Type B pancreatic cell (in vitro differentiated cells): ENCODE results near the gene FOXN4. TPM values are rescaled to one million over a fixed set of nuclear protein-coding genes. Genes with fewer than 3 reads are reported as not detected.

Experiments
- DNase-seq: peaks from one replicate; pipeline ENCODE4 v3.0.0; 2021; ENCODE audit warnings: mixed read lengths; ENCODE audit not compliant: unreplicated experiment; ENCODE audit errors: extremely low spot score
- H3K27ac Mint-ChIP-seq: 2 replicates; pipeline ENCODE4 v1.8.0; 2021; ENCODE audit warnings: mild to moderate bottlenecking, mixed read lengths
- H3K27me3 Mint-ChIP-seq: 2 replicates; pipeline ENCODE4 v1.8.0; 2021; ENCODE audit warnings: mixed read lengths
- H3K36me3 Mint-ChIP-seq: 2 replicates; pipeline ENCODE4 v1.8.0; 2021; ENCODE audit warnings: mixed read lengths
- H3K4me1 Mint-ChIP-seq: one replicate; pipeline ENCODE4 v1.8.0; 2021; ENCODE audit warnings: mixed read lengths; ENCODE audit not compliant: unreplicated experiment
- H3K4me3 Mint-ChIP-seq: 2 replicates; pipeline ENCODE4 v1.8.0; 2021; ENCODE audit warnings: mild to moderate bottlenecking, mixed read lengths
- H3K9me3 Mint-ChIP-seq: 2 replicates; pipeline ENCODE4 v1.8.0; 2021; ENCODE audit warnings: mixed read lengths
- total RNA-seq: library from RNA; stranded (reverse); gene quantifications from 2 replicates; pipeline ENCODE4 v1.2.1, GENCODE V29; 2021; ENCODE audit warnings: low replicate concordance
- TF ChIP-seq, protein P1 (sequence below): fragments of 200-600 bp; sonication (generic); conservative IDR thresholded peaks from 2 replicates; pipeline ENCODE4 v1.5.0; 2021; ENCODE audit warnings: antibody characterized with exemption, mild to moderate bottlenecking

Gene FOXN4
- total RNA-seq, 1 donor from 2014 or later: 2.6 TPM

DNA sequence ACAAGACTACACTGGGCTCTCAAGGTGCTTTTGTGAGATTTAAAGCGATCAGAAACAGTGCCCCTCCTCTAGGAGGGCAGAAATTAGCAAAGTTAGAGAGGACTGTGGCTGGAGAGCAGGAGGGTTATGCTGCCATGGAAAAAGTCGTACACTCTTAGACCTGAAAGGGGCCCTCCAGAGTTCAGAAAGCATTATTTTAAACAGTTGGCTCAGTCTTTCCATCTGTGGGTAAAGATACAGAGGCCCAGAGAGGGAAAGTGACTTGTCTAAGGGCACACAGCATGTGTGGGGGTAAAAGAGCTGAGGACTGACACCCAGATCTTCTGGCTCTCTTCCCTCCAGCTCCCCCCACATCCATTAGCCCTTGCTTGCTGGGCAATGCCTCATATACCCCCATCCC is 47.1 kb downstream of the FOXN4 start:
- no peak overlapping the region for H3K27ac Mint-ChIP-seq
- TF ChIP-seq, protein P1, sequence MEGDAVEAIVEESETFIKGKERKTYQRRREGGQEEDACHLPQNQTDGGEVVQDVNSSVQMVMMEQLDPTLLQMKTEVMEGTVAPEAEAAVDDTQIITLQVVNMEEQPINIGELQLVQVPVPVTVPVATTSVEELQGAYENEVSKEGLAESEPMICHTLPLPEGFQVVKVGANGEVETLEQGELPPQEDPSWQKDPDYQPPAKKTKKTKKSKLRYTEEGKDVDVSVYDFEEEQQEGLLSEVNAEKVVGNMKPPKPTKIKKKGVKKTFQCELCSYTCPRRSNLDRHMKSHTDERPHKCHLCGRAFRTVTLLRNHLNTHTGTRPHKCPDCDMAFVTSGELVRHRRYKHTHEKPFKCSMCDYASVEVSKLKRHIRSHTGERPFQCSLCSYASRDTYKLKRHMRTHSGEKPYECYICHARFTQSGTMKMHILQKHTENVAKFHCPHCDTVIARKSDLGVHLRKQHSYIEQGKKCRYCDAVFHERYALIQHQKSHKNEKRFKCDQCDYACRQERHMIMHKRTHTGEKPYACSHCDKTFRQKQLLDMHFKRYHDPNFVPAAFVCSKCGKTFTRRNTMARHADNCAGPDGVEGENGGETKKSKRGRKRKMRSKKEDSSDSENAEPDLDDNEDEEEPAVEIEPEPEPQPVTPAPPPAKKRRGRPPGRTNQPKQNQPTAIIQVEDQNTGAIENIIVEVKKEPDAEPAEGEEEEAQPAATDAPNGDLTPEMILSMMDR: no peak
- no peak overlapping the region for H3K4me3 Mint-ChIP-seq
- no peaks in the 10 kb centered on the region for H3K27me3 Mint-ChIP-seq
- DNase-seq: no peak
- no peaks in the 10 kb centered on the region for H3K4me1 Mint-ChIP-seq
- H3K36me3 Mint-ChIP-seq: peaks cover 13% of the 10 kb centered on the region
- peaks cover 4% of the 10 kb centered on the region for H3K9me3 Mint-ChIP-seq

DNA sequence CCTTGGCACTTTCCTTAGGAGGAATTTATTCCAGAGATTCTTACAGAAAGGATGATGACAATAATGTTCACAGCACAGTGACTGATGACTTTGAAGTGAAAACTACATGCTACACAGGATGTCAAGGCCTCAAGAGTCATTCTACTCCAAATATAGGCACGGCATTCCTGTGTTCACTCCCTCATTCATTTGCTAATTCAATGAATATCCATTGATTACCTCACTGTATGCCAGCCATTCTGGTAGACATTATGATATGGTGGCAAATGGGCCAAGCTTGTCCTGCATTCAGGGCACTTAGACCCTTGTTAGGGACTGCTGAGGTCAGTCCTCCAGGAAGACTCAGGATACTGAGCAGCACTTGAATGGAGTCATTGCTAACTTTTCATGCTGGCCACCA is 48.0 kb downstream of the FOXN4 start:
- TF ChIP-seq, protein P1: no peak
- Mint-ChIP-seq H3K27me3 (no peaks in the 10 kb centered on the region), H3K27ac (no peak overlapping the region), H3K4me1 (no peaks in the 10 kb centered on the region), H3K4me3 (no peak overlapping the region), H3K9me3 (peaks cover 4% of the 10 kb centered on the region), H3K36me3 (peaks cover 13% of the 10 kb centered on the region)
- DNase-seq: no peak

DNA sequence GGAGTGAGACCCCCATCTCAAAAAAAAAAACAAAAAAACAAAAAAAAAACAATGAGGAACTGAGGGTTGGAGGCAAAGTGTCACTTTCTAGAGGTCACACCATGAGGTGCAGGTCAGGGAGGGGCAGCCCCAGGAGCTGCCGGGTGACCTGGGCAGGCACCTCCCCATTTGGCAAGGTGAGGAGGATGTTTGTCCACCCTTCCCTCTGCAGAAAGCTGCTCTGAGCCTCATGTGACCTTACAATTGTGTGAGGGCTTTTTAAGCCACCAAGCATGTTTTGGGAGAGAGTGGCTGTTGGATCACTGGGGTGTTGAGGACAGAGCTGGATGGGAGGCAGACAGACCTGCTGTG is 49.6 kb downstream of the FOXN4 start:
- H3K4me1 Mint-ChIP-seq: no peaks in the 10 kb centered on the region
- peaks cover 4% of the 10 kb centered on the region for H3K9me3 Mint-ChIP-seq
- H3K36me3 Mint-ChIP-seq: peaks cover 19% of the 10 kb centered on the region
- H3K27me3 Mint-ChIP-seq: no peaks in the 10 kb centered on the region
- no peak for DNase-seq
- H3K4me3 Mint-ChIP-seq: no peak overlapping the region
- no peak overlapping the region for H3K27ac Mint-ChIP-seq
- TF ChIP-seq, protein P1: no peak

DNA sequence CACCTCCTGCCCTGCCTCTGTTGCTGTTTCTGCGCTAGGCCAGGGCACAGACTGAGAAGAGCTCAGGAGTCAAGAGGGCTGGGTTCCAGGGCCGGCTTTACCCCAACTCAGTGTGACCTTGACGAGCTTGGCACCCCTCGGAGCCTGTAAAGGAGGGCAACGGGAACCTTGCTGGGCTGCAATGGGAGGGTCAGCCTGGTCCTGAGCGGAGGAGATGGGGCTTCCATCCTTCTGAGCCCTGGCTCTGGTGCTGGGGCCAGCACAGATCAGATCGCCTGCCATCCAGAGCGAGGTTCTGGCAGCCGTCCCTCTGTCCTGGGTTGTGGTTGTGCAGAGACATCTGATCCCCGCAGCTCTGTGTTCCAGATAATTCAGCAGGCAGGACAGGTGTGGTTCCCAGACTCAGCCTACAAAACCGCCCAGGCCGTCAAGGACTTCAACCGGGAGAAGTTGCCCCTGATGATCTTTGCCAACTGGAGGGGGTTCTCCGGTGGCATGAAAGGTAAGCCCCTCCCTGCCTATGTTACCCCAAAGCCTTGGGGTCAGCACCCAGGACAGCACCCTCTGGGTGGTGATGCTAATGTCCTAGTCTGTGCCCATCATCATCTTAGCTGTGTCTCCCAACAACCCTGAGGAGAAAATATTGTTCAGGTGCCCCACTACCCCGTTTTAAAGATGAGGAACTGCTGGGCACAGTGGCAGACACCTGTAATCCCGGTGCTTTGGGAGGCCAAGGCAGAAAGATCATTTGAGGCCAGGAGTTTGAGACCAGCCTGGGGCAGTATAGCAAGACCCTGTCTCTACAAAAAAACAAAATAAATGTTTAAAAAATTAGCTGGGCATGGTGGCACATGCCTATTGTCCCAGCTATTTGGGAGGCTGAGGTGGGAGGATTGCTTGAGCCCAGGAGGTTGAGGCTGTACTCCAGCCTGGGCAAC is 50.2 kb downstream of the FOXN4 start:
- H3K27ac Mint-ChIP-seq: no peak overlapping the region
- H3K36me3 Mint-ChIP-seq: peaks cover 17% of the 10 kb centered on the region
- no peaks in the 10 kb centered on the region for H3K4me1 Mint-ChIP-seq
- no peak for DNase-seq
- peaks cover 4% of the 10 kb centered on the region for H3K9me3 Mint-ChIP-seq
- no peak overlapping the region for H3K4me3 Mint-ChIP-seq
- no peaks in the 10 kb centered on the region for H3K27me3 Mint-ChIP-seq
- TF ChIP-seq, protein P1: no peak

DNA sequence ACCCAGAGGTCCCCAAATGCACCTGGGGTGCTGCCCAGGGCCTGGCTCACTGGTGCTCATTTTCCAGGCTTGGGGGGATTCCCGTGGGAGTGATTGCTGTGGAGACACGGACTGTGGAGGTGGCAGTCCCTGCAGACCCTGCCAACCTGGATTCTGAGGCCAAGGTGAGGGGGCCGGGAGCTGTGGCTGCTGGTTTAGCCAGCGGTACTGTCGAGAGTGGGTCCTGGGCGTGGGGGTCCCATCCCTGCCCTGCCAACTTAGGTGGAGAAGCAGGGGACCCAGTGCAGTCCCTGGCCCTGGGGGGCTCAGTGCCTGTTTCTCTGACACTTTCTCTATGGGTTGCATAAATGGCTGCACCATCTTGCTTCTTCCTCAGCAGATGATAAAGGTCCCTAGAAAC is 50.9 kb downstream of the FOXN4 start:
- TF ChIP-seq, protein P1: no peak

More for the DNA sequence above, 50.9 kb downstream of the FOXN4 start:
- Mint-ChIP-seq H3K4me3 (no peak overlapping the region), H3K36me3 (peaks cover 16% of the 10 kb centered on the region), H3K9me3 (no peaks in the 10 kb centered on the region), H3K27me3 (no peaks in the 10 kb centered on the region), H3K4me1 (no peaks in the 10 kb centered on the region), H3K27ac (no peak overlapping the region)
- no peak for DNase-seq
